22Rv1 (cell line): Measurements from ENCODE around the gene DENND1B.

Experiments used
- CTCF ChIP-seq: fragments of 450-650 bp; IDR thresholded peaks from 2 replicates; pipeline ENCODE4 v1.5.1; 2017; ENCODE audit warnings: mild to moderate bottlenecking
- ZFX ChIP-seq: fragments of 450-650 bp; IDR thresholded peaks from 2 replicates; pipeline ENCODE4 v1.6.1; 2017; ENCODE audit warnings: antibody characterized with exemption, borderline replicate concordance

- no peak for TF ChIP-seq CTCF
- no peak for TF ChIP-seq ZFX
These were observed 12.6 kb upstream of the DENND1B start for GRCh38 chr1:197787623-197788536.
